ENCODE data around the gene KDM4B.

DNA sequence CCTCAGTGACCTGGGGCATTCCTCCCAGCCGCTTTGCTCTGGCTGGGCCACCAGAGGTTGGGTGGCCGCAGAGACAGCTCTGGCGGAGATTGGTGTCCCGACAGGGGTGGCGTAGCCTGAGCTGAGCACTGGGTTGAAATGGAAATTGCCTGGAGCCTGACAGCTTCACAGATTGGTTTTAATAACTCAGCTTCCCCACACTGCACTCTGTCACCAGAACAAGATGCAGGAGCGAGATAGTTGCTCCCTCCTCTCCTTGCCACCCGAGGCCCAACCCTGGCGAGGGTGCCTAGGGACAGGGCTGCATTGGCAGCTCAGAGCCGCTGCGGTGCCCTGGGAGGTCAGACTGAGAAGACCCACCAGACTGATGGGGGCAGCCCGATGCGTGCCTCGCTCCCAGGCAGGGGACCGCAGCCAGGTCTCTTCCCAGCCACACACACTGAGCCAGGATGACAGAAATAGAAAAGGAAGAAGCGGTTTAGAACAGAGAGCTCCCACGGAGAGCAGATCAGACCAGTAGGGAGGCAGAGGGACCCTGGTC lies 84.1 kb downstream of the KDM4B start:
- TF ChIP-seq, protein P1, sequence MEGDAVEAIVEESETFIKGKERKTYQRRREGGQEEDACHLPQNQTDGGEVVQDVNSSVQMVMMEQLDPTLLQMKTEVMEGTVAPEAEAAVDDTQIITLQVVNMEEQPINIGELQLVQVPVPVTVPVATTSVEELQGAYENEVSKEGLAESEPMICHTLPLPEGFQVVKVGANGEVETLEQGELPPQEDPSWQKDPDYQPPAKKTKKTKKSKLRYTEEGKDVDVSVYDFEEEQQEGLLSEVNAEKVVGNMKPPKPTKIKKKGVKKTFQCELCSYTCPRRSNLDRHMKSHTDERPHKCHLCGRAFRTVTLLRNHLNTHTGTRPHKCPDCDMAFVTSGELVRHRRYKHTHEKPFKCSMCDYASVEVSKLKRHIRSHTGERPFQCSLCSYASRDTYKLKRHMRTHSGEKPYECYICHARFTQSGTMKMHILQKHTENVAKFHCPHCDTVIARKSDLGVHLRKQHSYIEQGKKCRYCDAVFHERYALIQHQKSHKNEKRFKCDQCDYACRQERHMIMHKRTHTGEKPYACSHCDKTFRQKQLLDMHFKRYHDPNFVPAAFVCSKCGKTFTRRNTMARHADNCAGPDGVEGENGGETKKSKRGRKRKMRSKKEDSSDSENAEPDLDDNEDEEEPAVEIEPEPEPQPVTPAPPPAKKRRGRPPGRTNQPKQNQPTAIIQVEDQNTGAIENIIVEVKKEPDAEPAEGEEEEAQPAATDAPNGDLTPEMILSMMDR (IDR thresholded peaks at IDR 0.05): no peak
- no peak for TF ChIP-seq POLR2A (IDR thresholded peaks at IDR 0.05)

Measured in uterus (tissue), 2 donors.